ENCODE results near the gene SLC35G4.
"Not testable (repeated sequence)": the region's sequence is repeated elsewhere in the genome, so short reads cannot be mapped to it uniquely, and the experiment has no call there.

The SLC35G4 gene

DNA sequence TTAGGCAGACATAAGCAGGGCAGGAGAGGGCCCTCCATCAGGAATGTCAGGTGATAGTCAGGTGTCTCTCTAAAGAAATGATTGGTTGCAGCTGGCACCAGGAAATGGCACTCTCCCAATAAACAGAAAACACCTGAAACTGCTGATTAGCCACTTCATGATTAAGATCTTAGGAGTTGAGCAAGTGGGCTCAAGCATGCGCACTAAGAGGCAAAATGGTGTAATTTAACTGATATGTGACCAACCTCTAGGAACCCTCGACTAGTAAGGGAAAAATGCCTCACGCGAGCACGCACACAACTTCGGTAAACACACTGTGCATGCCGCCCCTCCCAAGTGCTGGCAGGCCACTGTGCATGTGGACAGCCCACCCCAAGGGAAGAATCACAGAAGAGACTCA lies 23.8 kb upstream of the SLC35G4 start:
- TF ChIP-seq CTCF (conservative IDR thresholded peaks at IDR 0.05; ENCODE audit: control insufficient read depth, insufficient read depth, low read depth, low read length) = no peak
- DNase-seq (ENCODE audit: low read depth) = no peak
- no peak overlapping the region for H3K4me3 ChIP-seq (ENCODE audit: control insufficient read depth, low read depth, low read length)

DNA sequence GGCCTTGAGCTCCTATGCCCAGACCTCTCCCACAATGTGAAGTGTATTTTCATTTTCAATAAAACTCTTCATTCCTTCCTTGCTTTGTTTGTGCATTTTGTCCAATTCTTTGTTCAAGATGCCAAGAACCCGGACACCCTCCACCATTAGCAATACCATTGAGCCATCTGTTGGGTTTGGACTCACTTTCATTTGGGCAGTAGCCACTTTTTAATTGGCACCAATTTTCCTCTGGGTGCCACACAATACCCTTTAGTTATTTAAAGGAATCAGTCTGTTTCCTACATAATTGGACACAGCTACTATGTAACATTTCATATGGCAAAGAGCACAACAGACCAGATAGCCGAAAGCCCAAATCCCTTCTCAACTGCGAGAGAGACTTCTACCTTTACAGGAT lies 22.5 kb upstream of the SLC35G4 start:
- H3K4me3 ChIP-seq (ENCODE audit: control insufficient read depth, low read depth, low read length) = no peak overlapping the region
- DNase-seq (ENCODE audit: low read depth) = no peak
- TF ChIP-seq CTCF (conservative IDR thresholded peaks at IDR 0.05; ENCODE audit: control insufficient read depth, insufficient read depth, low read depth, low read length) = no peak

DNA sequence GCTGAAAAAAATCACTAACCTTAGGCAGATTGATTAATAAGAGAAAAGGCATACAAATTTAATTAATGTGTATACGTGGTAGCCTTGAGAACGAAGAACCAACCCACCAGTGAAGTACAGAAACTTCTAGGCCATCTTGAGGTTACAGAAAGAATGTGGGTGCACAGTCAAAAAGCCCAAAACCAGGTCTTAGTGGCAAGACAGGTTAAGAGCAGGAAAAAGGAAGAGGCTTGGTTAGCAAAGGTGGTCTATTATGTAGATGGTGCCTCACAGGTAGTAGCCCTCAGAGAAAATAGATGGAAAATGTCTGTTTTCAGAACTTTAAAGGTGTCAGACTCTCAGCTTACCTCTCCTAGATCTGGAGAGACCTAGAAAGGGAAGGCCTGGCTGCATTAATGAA lies 22.0 kb upstream of the SLC35G4 start:
- no peak for TF ChIP-seq CTCF (conservative IDR thresholded peaks at IDR 0.05; ENCODE audit: control insufficient read depth, insufficient read depth, low read depth, low read length)
- no peak for DNase-seq (ENCODE audit: low read depth)
- no peak overlapping the region for H3K4me3 ChIP-seq (ENCODE audit: control insufficient read depth, low read depth, low read length)

- no peak overlapping the region for H3K4me3 ChIP-seq (ENCODE audit: control insufficient read depth, low read depth, low read length)
- no peak for TF ChIP-seq CTCF (conservative IDR thresholded peaks at IDR 0.05; ENCODE audit: control insufficient read depth, insufficient read depth, low read depth, low read length)
- DNase-seq (ENCODE audit: low read depth) = no peak
Measured at GRCh38 chr18:11587846-11588245, 21.6 kb upstream of the SLC35G4 start.

DNA sequence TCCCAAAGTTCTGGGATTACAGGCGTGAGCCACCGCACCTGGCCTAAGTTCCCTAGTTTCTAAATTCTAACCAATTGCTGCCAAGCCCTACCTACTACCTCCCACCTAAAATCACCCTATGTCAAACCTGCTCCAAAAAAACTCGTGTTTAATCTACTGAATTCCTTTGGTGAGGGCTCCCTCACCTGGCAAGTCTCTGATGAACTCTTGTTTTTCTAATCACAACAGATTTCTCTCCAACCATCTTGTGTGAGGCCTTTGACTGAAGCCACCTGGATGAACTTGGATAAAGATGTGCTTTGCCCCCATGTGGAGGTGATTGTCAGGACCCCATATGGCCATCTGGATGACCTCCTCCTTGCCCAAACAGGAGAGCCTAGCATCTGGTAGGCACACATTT lies 17.4 kb upstream of the SLC35G4 start:
- TF ChIP-seq CTCF (conservative IDR thresholded peaks at IDR 0.05; ENCODE audit: control insufficient read depth, insufficient read depth, low read depth, low read length) = no peak
- no peak overlapping the region for H3K4me3 ChIP-seq (ENCODE audit: control insufficient read depth, low read depth, low read length)
- no peak for DNase-seq (ENCODE audit: low read depth)

GRCh38 chr18:11600321-11600720 lies 9.1 kb upstream of the SLC35G4 start:
- TF ChIP-seq CTCF (conservative IDR thresholded peaks at IDR 0.05; ENCODE audit: control insufficient read depth, insufficient read depth, low read depth, low read length) = no peak
- no peak for DNase-seq (ENCODE audit: low read depth)
- H3K4me3 ChIP-seq (ENCODE audit: control insufficient read depth, low read depth, low read length) = no peak overlapping the region

- peak; percentile 3 for DNase-seq (ENCODE audit: low read depth)
- TF ChIP-seq CTCF (conservative IDR thresholded peaks at IDR 0.05; ENCODE audit: control insufficient read depth, insufficient read depth, low read depth, low read length) = no peak
Measured at GRCh38 chr18:11607906-11608305, 1.5 kb upstream of the SLC35G4 start.

DNA sequence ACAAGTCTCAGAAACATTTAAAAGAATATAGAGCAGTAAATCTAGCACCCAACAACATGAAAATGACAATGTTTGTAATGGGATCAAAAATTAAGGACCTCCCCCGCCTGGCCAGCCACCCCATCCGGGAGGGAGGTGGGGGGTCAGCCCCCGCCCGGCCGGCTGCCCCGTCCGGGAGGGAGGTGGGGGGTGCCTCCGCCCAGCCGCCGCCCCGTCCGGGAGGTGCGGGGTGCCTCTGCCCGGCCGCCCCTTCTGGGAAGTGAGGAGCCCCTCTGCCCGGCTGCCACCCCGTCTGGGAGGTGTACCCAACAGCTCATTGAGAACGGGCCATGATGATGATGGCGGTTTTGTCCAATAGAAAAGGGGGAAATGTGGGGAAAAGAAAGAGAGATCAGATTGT lies 778 bp upstream of the SLC35G4 start:
- not testable (repeated sequence) for H3K4me3 ChIP-seq (ENCODE audit: control insufficient read depth, low read depth, low read length); DNase-seq (ENCODE audit: low read depth)

More at GRCh38 chr18:11607906-11608305, 1.5 kb upstream of the SLC35G4 start:
- no peak overlapping the region for H3K4me3 ChIP-seq (ENCODE audit: control insufficient read depth, low read depth, low read length)

GRCh38 chr18:11613073-11613472 lies 3.7 kb downstream of the SLC35G4 start:
- DNase-seq (ENCODE audit: low read depth); H3K4me3 ChIP-seq (ENCODE audit: control insufficient read depth, low read depth, low read length): not testable (repeated sequence)

- H3K4me3 ChIP-seq (ENCODE audit: control insufficient read depth, low read depth, low read length); DNase-seq (ENCODE audit: low read depth): not testable (repeated sequence)
Measured at GRCh38 chr18:11613611-11614010, 4.2 kb downstream of the SLC35G4 start.

All from fibroblast of mammary gland (primary cell).